ENCODE results near the gene SCP2.

SCP2 gene

GRCh38 chr1:53075206-53075605 is 148.1 kb downstream of the SCP2 start:
- TF ChIP-seq USF1 (IDR thresholded peaks at IDR 0.05): no peak

DNA sequence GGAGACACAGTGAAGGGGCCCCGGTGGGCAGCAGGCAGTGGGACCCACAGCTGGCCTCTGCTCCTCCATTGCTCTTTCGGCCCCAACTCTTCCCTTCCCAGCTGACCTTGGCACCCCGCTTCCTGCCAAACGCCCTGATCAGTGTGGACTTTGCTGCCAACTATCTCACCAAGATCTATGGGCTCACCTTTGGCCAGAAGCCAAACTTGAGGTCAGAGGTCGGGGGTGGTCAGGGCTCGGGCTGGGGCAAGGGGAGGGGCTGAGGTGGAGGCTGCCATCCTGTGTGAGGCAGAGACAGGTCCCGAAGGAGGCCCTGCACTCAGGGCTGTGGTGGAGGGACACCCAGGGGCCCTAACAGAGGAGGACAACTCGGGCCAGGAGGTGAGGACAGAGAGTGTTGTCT is 148.7 kb downstream of the SCP2 start:
- no peak for TF ChIP-seq YY1 (IDR thresholded peaks at IDR 0.05; ENCODE audit: low read depth)
- TF ChIP-seq TAF1 (IDR thresholded peaks at IDR 0.05; ENCODE audit: low read depth): no peak
- no peak for TF ChIP-seq CREB1 (IDR thresholded peaks at IDR 0.05; ENCODE audit: low read depth)
- no peak for TF ChIP-seq MAX (IDR thresholded peaks at IDR 0.05)
- TF ChIP-seq USF1 (IDR thresholded peaks at IDR 0.05): no peak

- TF ChIP-seq CEBPB (IDR thresholded peaks at IDR 0.05) (no peak), EP300 (IDR thresholded peaks at IDR 0.05; ENCODE audit: borderline replicate concordance) (no peak), NFIC (IDR thresholded peaks at IDR 0.05) (no peak), ZBTB7A (IDR thresholded peaks at IDR 0.05; ENCODE audit: low read depth) (no peak)
These were observed 149.1 kb downstream of the SCP2 start for GRCh38 chr1:53076165-53076564.

DNA sequence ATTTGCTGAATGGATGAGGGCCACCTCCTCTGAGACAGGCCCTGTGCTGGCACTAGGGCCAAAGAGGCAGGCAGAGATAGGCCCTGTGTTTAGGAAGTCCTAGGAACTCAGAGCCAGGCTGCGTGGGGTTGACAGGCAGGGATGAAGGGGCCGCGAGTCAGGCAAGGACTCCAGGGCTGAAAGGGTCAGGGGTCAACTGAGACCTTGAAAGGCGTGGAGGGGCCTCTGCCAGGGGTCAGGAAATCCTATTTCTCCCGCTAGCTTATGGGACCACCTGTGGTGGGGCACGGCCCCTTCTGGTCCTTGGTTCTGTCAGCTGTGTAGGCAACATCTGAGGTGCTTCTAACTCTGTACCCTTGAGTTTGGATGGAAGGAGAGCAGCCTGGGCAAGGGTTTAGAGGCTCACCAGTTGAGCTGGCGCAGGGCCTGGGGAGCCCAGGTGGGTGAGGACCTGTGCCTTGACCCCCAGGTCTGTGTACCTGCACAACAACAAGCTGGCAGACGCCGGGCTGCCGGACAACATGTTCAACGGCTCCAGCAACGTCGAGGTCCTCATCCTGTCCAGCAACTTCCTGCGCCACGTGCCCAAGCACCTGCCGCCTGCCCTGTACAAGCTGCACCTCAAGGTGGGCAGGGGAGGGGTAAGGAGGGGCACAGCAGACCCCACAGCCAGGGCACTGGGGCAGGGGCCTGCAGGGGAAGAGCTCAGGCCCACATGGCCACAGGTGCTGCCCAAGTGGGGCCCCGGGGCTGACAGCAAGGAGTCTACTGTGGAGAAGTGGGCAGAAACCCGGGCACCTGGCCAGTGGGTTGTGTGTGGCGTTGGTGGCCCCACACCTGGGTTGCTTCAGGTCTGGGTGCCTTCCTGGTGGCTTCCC is 149.9 kb downstream of the SCP2 start:
- no peak for TF ChIP-seq REST (IDR thresholded peaks at IDR 0.05; ENCODE audit: low read depth)
- TF ChIP-seq CEBPB (IDR thresholded peaks at IDR 0.05): no peak
- TF ChIP-seq TAF1 (IDR thresholded peaks at IDR 0.05; ENCODE audit: low read depth): no peak
- no peak for TF ChIP-seq NFIC (IDR thresholded peaks at IDR 0.05)
- no peak for TF ChIP-seq EP300 (IDR thresholded peaks at IDR 0.05; ENCODE audit: borderline replicate concordance)
- no peak for TF ChIP-seq YY1 (IDR thresholded peaks at IDR 0.05; ENCODE audit: low read depth)
- TF ChIP-seq RAD21 (IDR thresholded peaks at IDR 0.05; ENCODE audit: low read depth): no peak

- no peak for TF ChIP-seq EP300 (IDR thresholded peaks at IDR 0.05; ENCODE audit: borderline replicate concordance)
- TF ChIP-seq TEAD4 (IDR thresholded peaks at IDR 0.05): no peak
- no peak for TF ChIP-seq CEBPB (IDR thresholded peaks at IDR 0.05)
These were observed 150.5 kb downstream of the SCP2 start for GRCh38 chr1:53077599-53077965.

- no peak for TF ChIP-seq EP300 (IDR thresholded peaks at IDR 0.05; ENCODE audit: borderline replicate concordance)
- TF ChIP-seq ZBTB7A (IDR thresholded peaks at IDR 0.05; ENCODE audit: low read depth): no peak
- no peak for TF ChIP-seq CEBPB (IDR thresholded peaks at IDR 0.05)
- no peak for TF ChIP-seq TEAD4 (IDR thresholded peaks at IDR 0.05)
- no peak for TF ChIP-seq MAX (IDR thresholded peaks at IDR 0.05)
- no peak for TF ChIP-seq RAD21 (IDR thresholded peaks at IDR 0.05; ENCODE audit: low read depth)
- no peak for TF ChIP-seq FOXM1 (IDR thresholded peaks at IDR 0.05; ENCODE audit: borderline replicate concordance, low read depth)
- no peak for TF ChIP-seq TAF1 (IDR thresholded peaks at IDR 0.05; ENCODE audit: low read depth)
- no peak for TF ChIP-seq YY1 (IDR thresholded peaks at IDR 0.05; ENCODE audit: low read depth)
- TF ChIP-seq USF1 (IDR thresholded peaks at IDR 0.05): no peak
These were observed 151.4 kb downstream of the SCP2 start for GRCh38 chr1:53078333-53079101.

GRCh38 chr1:53079251-53079650 is 152.2 kb downstream of the SCP2 start:
- TF ChIP-seq YY1 (IDR thresholded peaks at IDR 0.05; ENCODE audit: low read depth): no peak
- TF ChIP-seq TCF12 (IDR thresholded peaks at IDR 0.05; ENCODE audit: low read depth): no peak
- no peak for TF ChIP-seq FOXM1 (IDR thresholded peaks at IDR 0.05; ENCODE audit: borderline replicate concordance, low read depth)

DNA sequence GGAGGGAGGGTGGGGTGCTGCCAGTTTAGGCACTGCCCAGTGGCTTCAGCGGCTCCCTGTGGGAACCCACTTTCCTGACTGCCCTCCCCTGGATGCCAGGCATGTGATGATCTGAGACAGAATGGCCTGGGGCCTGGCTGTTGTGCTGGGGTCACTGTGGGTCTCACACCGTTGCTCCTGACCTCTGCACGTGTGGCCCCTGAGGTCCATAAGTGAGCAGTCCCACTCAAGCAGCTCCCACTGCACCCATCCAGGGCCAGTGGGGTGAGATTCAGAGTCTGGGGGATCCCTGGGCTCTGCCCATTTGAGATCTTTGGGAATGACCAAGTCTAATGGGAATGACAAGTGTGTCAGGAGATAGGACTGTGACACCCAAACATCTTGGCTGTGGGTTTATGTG is 153.0 kb downstream of the SCP2 start:
- TF ChIP-seq MAX (IDR thresholded peaks at IDR 0.05): no peak
- TF ChIP-seq EGR1 (IDR thresholded peaks at IDR 0.05): no peak
- no peak for TF ChIP-seq TEAD4 (IDR thresholded peaks at IDR 0.05)
- TF ChIP-seq USF1 (IDR thresholded peaks at IDR 0.05): no peak
- TF ChIP-seq FOXM1 (IDR thresholded peaks at IDR 0.05; ENCODE audit: borderline replicate concordance, low read depth): no peak
- TF ChIP-seq REST (IDR thresholded peaks at IDR 0.05; ENCODE audit: low read depth): no peak
- TF ChIP-seq CREB1 (IDR thresholded peaks at IDR 0.05; ENCODE audit: low read depth): no peak
- no peak for TF ChIP-seq TCF12 (IDR thresholded peaks at IDR 0.05; ENCODE audit: low read depth)
- no peak for TF ChIP-seq YY1 (IDR thresholded peaks at IDR 0.05; ENCODE audit: low read depth)
- TF ChIP-seq EP300 (IDR thresholded peaks at IDR 0.05; ENCODE audit: borderline replicate concordance): no peak
- TF ChIP-seq NFIC (IDR thresholded peaks at IDR 0.05): no peak
- TF ChIP-seq RAD21 (IDR thresholded peaks at IDR 0.05; ENCODE audit: low read depth): no peak
- no peak for TF ChIP-seq ZBTB7A (IDR thresholded peaks at IDR 0.05; ENCODE audit: low read depth)
- no peak for TF ChIP-seq CEBPB (IDR thresholded peaks at IDR 0.05)
- no peak for TF ChIP-seq TAF1 (IDR thresholded peaks at IDR 0.05; ENCODE audit: low read depth)

Measured in Ishikawa (cell line).